NCI-H226 (cell line): ENCODE data around the gene ZBTB42.
"Not testable (repeated sequence)": the region's sequence is repeated elsewhere in the genome, so short reads cannot be mapped to it uniquely, and the experiment has no call there.

ENCODE experiments used
- DNase-seq: peaks from one replicate; pipeline ENCODE4 v3.0.0-alpha.2; 2015

ZBTB42 gene

GRCh38 chr14:104797115-104798044, 3.5 kb upstream of the ZBTB42 start:
- DNase-seq, result no peak

GRCh38 chr14:104798300-104799243, 2.3 kb upstream of the ZBTB42 start:
- DNase-seq, result no peak

DNA sequence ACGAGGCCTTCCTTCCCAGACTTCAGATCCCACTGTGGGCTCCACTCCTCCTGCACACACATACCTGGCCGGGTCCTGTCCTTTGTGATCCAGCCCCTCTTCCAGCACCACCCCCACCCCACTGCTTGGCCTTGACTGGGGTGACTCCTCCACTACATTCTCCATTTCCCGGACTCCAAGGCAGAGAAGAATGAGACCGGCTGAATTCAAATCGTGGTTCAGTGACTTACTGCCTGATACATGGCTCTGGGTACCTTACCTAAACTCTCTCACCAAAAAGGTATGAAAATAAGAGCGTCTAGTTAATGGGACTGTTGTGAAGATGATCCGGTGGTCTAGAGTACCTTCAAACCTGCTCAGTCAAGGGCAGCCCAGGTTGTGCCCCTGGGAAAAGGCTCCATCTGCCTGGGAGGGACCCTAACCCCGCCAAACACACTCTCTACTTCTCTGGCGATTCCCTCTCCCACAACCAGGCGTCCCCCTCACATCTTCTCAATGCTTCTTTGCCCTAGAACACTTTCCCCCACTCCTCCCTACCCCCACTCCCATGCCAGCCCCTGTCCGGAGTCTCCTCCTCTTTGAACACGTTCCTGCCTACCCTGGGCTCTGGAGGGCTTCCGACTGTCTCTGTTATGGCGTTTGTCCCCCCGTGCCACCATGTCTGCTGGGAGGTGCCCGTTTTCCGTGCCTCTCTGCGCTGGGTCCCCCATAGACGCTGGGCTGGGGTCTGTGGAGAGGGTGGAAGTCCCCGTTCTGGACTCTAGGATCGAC, 1.5 kb upstream of the ZBTB42 start:
- DNase-seq, result no peak

DNA sequence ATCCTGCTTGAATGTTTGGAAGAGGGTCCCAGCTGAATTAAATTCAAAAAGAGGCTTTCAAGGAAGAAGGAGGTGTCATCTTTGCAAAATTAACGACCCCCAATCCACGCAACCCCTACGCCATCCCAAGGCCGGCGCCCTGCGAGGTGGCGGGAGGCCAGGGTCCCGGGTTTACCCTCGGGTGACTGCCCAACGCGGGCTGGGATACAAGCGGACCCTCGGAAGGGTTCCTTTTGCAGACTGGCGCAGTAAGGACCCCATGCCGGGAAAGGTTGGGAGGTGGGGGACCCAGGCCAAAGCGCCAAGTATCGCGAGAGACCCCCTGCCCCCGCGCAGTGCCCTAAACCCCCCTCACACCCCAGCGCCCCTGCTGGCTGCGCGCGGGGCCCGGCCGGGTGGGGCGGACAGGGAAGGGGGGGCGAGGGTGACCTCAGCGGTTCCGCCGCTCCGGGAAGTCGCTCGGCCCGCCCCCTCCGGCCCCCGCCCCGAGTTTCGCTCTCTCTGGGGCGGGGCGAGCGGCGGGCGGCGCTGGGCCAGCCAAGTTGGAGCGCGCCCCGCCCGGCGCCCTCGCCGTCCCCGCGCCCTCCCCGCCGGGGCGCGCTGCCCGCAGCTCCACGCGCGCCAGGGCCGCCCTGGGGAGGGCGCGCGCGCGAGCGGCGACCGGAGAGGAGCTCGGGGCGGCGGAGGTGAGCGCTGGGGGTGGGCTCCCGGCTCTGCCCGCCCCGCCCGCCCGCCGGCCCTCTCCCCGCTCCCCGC, 708 bp upstream of the ZBTB42 start:
- DNase-seq, result peak; percentile 55

DNA sequence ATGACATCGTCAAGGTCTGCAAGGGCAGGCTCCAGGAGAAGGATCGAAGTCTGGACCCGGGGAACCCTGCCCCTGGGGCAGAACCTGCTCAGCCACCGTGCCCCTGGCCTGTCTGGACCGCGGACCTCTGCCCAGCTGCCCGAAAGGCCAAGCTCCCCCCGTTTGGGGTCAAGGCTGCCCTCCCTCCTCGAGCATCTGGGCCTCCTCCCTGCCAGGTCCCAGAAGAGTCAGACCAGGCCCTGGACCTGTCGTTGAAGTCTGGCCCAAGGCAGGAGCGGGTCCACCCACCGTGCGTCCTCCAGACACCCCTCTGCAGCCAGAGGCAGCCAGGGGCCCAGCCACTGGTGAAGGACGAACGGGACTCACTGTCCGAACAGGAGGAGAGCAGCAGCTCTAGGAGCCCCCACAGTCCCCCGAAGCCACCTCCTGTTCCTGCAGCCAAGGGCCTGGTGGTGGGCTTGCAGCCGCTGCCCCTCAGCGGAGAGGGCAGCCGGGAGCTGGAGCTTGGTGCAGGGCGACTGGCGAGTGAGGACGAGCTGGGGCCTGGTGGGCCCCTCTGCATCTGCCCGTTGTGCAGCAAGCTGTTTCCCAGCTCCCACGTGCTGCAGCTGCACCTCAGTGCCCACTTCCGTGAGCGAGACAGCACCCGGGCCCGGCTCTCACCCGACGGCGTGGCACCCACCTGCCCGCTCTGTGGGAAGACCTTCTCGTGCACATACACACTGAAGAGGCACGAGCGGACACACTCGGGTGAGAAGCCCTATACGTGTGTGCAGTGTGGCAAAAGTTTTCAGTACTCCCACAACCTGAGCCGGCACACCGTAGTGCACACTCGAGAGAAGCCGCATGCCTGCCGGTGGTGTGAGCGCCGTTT, 856 bp downstream of the ZBTB42 start:
- no peak for DNase-seq

DNA sequence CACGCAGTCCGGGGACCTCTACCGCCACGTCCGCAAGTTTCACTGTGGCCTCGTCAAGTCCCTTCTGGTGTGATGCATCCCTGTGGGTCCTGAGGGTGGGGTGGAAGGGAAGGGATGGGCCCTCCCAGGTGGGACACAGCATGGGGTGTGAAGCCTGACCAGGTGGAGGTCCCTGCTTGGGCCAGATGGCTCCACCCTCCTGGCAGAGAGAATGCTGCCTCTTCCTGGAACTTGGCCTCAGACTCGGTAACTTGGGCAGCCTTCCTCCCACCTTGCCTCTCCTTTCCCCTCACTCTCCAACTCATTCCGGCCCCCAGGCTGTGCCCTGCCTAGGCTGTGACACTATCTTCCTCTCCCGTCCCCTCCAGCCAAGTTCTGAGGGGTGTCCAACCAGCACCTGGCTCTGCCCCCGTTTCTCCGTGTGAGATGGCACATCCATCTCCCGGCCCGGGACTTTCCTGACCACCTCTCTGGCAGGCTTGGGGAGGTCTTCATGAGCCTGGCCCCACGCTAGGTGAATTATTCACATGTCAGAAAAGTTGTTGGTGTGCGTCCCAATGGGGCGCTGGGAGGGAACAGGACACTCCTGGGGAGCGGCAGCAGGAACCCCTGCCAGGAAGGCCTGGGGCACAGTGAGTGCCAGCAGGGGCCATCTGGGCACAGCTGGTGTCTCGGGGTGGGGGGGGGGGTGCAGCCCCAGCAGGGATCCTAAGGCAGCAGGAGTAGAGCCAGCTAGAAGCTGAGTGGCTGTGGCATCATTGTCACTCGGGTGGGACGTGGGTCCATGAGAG, 1.7 kb downstream of the ZBTB42 start:
- no peak for DNase-seq

DNA sequence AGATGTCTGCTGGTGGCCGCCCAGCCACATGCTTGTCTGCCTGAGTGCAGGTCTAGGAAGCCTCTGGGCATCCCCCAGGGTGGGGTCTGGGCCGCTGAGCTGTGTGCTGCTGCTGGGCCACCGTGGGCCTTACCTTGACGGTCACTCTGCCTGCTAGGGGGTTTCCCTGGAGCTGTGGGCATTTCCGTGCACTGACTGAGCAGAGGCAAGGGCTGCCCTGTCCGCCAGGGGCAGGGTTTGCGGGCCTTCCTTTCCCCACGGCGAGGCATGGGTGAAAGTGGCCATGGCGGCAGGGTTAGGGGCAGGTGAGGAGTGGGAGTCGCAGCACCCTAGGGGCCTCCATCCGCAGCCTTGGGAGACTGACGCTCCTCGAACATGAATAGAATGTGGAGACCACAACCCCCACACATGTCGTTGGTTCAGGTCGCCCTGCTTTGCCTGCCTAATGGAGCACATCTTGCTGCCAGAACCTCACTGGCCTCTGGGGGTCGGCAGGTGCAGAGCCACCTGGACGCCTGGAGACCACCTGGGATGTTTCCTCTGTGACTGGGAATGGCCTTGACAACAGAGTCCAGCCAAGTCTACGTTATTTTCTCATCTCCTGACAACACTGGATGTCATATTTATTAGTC, 2.5 kb downstream of the ZBTB42 start:
- DNase-seq, result no peak

DNA sequence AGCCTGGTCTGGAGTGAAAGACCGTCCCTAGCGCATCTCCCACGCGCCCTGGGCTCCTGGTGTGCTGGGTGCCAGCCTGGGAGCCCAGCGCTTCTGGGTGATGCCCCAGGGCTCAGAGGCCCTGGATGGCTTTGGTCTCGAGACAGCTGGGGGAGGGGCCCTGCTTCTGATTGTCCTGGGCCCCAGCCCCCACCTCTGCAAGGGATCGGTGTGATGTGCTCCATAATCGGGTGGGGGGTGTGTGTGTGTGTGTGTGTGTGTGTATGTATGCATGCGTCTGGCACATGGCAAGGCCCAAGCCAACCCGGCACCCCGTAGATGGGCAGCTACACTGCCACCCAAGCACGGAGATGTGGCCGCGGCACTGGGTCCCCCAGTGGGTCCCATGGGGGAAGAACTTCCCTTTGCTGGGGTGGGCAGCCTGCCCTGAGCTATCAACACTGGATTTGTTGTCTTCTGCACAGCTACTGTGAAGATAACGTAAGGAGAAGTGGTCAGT, 3.1 kb downstream of the ZBTB42 start:
- peak; percentile 50 for DNase-seq

DNA sequence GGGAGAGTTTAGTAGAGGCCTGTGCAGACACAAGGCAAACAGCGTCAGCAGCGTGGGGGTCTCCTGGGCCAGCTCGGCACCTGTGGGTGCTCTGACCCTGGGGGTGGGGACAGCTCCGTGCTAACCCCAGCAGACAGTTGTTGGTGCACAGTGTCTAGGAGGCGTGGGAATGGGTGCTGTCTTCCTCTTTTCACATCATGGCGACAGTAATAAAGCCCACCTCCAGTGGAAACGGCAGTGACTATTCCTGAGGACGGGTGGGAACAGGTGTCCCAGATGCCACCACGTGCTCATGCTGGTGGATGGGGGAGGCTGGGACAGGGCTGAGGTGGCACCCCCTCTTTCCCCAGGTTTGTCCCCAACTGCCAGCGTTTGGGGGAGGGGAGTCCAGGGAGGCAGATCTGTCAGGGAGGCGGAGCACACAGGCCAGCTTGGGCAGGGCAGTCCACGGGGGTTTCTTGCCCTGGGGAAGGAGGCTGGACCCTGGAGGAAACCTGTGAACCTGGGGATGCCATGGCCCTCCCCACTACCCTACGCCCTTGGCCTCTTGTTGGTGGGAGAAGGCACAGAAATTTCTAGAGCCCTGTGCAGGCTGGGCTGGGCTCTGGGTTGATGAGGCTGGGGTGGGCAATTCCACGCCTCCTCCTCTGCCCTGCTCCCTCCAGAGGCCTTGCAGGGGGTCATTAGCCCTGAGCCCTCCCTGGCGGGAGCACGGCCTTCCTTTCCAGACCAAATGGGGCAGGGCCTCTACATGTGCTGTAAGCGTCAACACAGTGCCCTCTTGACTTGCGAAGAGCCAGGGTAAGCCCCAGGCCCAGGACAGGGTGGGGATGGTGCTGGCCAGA, 3.8 kb downstream of the ZBTB42 start:
- no peak for DNase-seq

- DNase-seq, result peak; percentile 85
These were observed 4.4 kb downstream of the ZBTB42 start for GRCh38 chr14:104805326-104805678.

- no peak for DNase-seq
These were observed 5.2 kb downstream of the ZBTB42 start for GRCh38 chr14:104805941-104806624.

GRCh38 chr14:104806625-104807465, 5.9 kb downstream of the ZBTB42 start:
- DNase-seq, result no peak

DNA sequence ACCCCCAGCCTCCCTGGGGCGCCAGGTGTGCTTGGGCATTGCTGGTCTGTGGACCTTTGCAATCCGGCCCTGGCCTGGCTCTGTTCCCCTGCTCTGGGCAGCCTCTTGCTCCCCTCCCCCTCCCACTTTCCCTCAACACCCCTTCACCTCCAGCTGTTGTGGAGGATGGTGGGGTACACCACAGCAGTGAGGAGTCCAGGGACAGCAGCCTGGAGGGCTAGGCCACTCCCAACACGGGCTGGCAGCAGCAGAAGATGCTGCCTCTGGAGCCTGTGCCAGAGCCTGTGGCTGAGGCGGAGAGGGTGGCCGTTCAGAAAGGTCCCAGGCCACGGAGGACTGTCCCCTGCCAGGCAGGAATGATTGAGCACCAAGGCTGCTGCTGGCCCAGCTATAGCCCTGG, 7.6 kb downstream of the ZBTB42 start:
- no peak for DNase-seq

- DNase-seq, result no peak
These were observed 9.4 kb downstream of the ZBTB42 start for GRCh38 chr14:104810316-104810715.

GRCh38 chr14:104813286-104813685, 12.4 kb downstream of the ZBTB42 start:
- no peak for DNase-seq

- DNase-seq, result not testable (repeated sequence)
These were observed 13.8 kb downstream of the ZBTB42 start for GRCh38 chr14:104814701-104815100.

GRCh38 chr14:104816616-104816884, 15.6 kb downstream of the ZBTB42 start:
- DNase-seq, result no peak
